SK-N-SH (cell line): ENCODE data around the gene HCN1. TPM values are rescaled to one million over a fixed set of nuclear protein-coding genes. Genes with fewer than 3 reads are reported as not detected.

Experiments
- CTCF ChIA-PET: fragments of 300-600, 350-600 bp; formaldehyde crosslinking; extraction: SDS; loops from one replicate; lab custom pipeline; 2021; lab: Yijun Ruan, JAX
- POLR2A ChIA-PET: fragments of 350-600 bp; sonication (Branson Sonifier 250); formaldehyde crosslinking; extraction: SDS; loops from one replicate; lab custom pipeline; 2020; ENCODE audit warnings: antibody characterized with exemption, inconsistent platforms; lab: Yijun Ruan, JAX
- DNase-seq: peaks from one replicate; pipeline ENCODE4 v3.0.0; 2012
- H2AFZ ChIP-seq: fragments of 200-600 bp; sonication (generic); 2 replicates; pipeline ENCODE4 v1.8.1; 2016; ENCODE audit warnings: antibody characterized with exemption, mild to moderate bottlenecking, low read depth
- H3F3A ChIP-seq: fragments of 200-600 bp; sonication (generic); replicated peaks from 2 replicates; pipeline ENCODE3; 2016; ENCODE audit warnings: antibody characterized with exemption, mild to moderate bottlenecking; ENCODE audit not compliant: insufficient read depth
- H3K27ac ChIP-seq, 2 experiments: fragments of 200-500 bp in 1 of 2; fragments of 200-600 bp in 1 of 2; sonication (Bioruptor generic) in 1 of 2; sonication (generic), shearing (Covaris generic) in 1 of 2; 2 replicates each; pipeline versions ENCODE4 v1.5.1 to v1.6.1; 2014 to 2016; ENCODE audit warnings: low read depth in 2 of 2, inconsistent platforms in 1 of 2, low read length in 1 of 2, mild to moderate bottlenecking in 1 of 2, mixed read lengths in 1 of 2
- H3K27me3 ChIP-seq: fragments of 200-600 bp; sonication (generic), shearing (Covaris generic); 2 replicates; pipeline ENCODE4 v1.6.1; 2016; ENCODE audit warnings: mixed run types; ENCODE audit not compliant: insufficient read depth
- H3K36me3 ChIP-seq, 2 experiments: fragments of 200-500 bp in 1 of 2; fragments of 200-600 bp in 1 of 2; sonication (Bioruptor generic) in 1 of 2; sonication (generic) in 1 of 2; replicated peaks in 1 of 2; 2 replicates each; pipeline versions ENCODE3 to v1.5.1; 2014 to 2016; ENCODE audit warnings: low read length in 1 of 2, mild to moderate bottlenecking in 1 of 2; ENCODE audit not compliant: insufficient read depth in 2 of 2, control insufficient read depth in 1 of 2
- H3K4me1 ChIP-seq, 2 experiments: fragments of 200-500 bp in 1 of 2; fragments of 200-600 bp in 1 of 2; sonication (Bioruptor generic) in 1 of 2; sonication (generic), shearing (Covaris generic) in 1 of 2; 2 replicates each; pipeline versions ENCODE4 v1.5.1 to v1.6.1; 2014 to 2016; ENCODE audit warnings: low read depth in 1 of 2, low read length in 1 of 2, mixed run types in 1 of 2; ENCODE audit not compliant: insufficient read depth in 2 of 2, control insufficient read depth in 1 of 2
- H3K4me2 ChIP-seq: fragments of 200-600 bp; sonication (generic), shearing (Covaris generic); 2 replicates; pipeline ENCODE4 v1.6.1; 2017; ENCODE audit warnings: mixed run types
- H3K4me3 ChIP-seq, 2 experiments: fragments of 200-500 bp in 1 of 2; fragments of 200-600 bp in 1 of 2; sonication (Bioruptor generic) in 1 of 2; sonication (generic), shearing (Covaris generic) in 1 of 2; 2 replicates each; pipeline versions ENCODE4 v1.5.1 to v1.8.1; 2014 to 2016; ENCODE audit warnings: low read depth in 2 of 2, inconsistent platforms in 1 of 2, low read length in 1 of 2, mild to moderate bottlenecking in 1 of 2, mixed read lengths in 1 of 2, moderate library complexity in 1 of 2
- H3K79me2 ChIP-seq: fragments of 200-600 bp; sonication (generic); 2 replicates; pipeline ENCODE4 v1.8.1; 2017; ENCODE audit warnings: mild to moderate bottlenecking; ENCODE audit not compliant: insufficient read depth
- H3K9ac ChIP-seq: fragments of 200-600 bp; sonication (generic); 2 replicates; pipeline ENCODE4 v1.6.1; 2017; ENCODE audit warnings: mixed run types
- H3K9me2 ChIP-seq: fragments of 200-600 bp; sonication (generic); 2 replicates; pipeline ENCODE4 v1.6.1; 2017; ENCODE audit warnings: mixed run types
- H3K9me3 ChIP-seq: fragments of 200-600 bp; sonication (generic); 2 replicates; pipeline ENCODE4 v1.6.1; 2017; ENCODE audit warnings: mixed run types, mild to moderate bottlenecking, moderate library complexity
- H4K20me1 ChIP-seq: fragments of 200-600 bp; sonication (generic); 2 replicates; pipeline ENCODE4 v1.6.1; 2017; ENCODE audit warnings: mild to moderate bottlenecking, mixed run types; ENCODE audit not compliant: insufficient read depth
- CHD2 ChIP-seq: fragments of 150-350 bp; IDR thresholded peaks from 2 replicates; pipeline ENCODE4 v1.6.1; 2018; ENCODE audit warnings: low read length; ENCODE audit not compliant: partially characterized antibody
- EP300 ChIP-seq, 2 experiments: IDR thresholded peaks; 2 replicates each; pipeline versions ENCODE4 v1.4.0 to v1.6.1; 2012; ENCODE audit warnings: borderline replicate concordance in 1 of 2, low read depth in 1 of 2, low read length in 1 of 2
- FOXJ3 ChIP-seq: sonication (generic); formaldehyde crosslinking; IDR thresholded peaks from 2 replicates; pipeline ENCODE4 v1.5.1; 2020; ENCODE audit warnings: mild to moderate bottlenecking, missing genetic modification reagents
- FOXM1 ChIP-seq: IDR thresholded peaks from 2 replicates; pipeline ENCODE4 v1.4.0; 2012; ENCODE audit warnings: low read depth, mild to moderate bottlenecking
- GATA2 ChIP-seq: sonication (generic); formaldehyde crosslinking; IDR thresholded peaks from 2 replicates; pipeline ENCODE4 v1.5.0; 2020; ENCODE audit warnings: mild to moderate bottlenecking, missing genetic modification reagents
- MEF2A ChIP-seq: IDR thresholded peaks from 2 replicates; pipeline ENCODE4 v1.4.0; 2012; ENCODE audit warnings: low read depth, borderline replicate concordance
- NFIC ChIP-seq: IDR thresholded peaks from 2 replicates; pipeline ENCODE4 v1.4.0; 2012; ENCODE audit warnings: borderline replicate concordance
- NRF1 ChIP-seq: IDR thresholded peaks from 2 replicates; pipeline ENCODE4 v1.6.1; 2012; ENCODE audit warnings: low read depth, mild to moderate bottlenecking, low read length
- PBX3 ChIP-seq: IDR thresholded peaks from 2 replicates; pipeline ENCODE4; 2012
- POLR2AphosphoS5 ChIP-seq: IDR thresholded peaks from 2 replicates; pipeline ENCODE4 v1.6.1; 2012; ENCODE audit warnings: low read depth, low read length
- RCOR1 ChIP-seq: fragments of 150-350 bp; IDR thresholded peaks from 2 replicates; pipeline ENCODE4 v1.6.1; 2017; ENCODE audit warnings: antibody characterized with exemption, low read length
- REST ChIP-seq: IDR thresholded peaks from 2 replicates; pipeline ENCODE4 v1.6.1; 2012; ENCODE audit warnings: mild to moderate bottlenecking, low read depth, low read length, moderate library complexity
- RFX5 ChIP-seq: IDR thresholded peaks from 2 replicates; pipeline ENCODE4 v1.6.1; 2012; ENCODE audit warnings: mild to moderate bottlenecking, improper control_type of control experiment, low read length
- SIN3A ChIP-seq: IDR thresholded peaks from 2 replicates; pipeline ENCODE4 v1.6.1; 2012; ENCODE audit warnings: low read depth, mild to moderate bottlenecking, low read length, moderate library complexity, borderline replicate concordance
- SMC3 ChIP-seq: IDR thresholded peaks from 2 replicates; pipeline ENCODE4 v1.6.1; 2012; ENCODE audit warnings: low read depth, low read length, improper control_type of control experiment
- TAF1 ChIP-seq: IDR thresholded peaks from 2 replicates; pipeline ENCODE4 v1.6.1; 2012; ENCODE audit warnings: low read depth, mild to moderate bottlenecking, low read length, moderate library complexity, borderline replicate concordance
- TCF12 ChIP-seq: IDR thresholded peaks from 2 replicates; pipeline ENCODE4 v1.4.0; 2012
- USF1 ChIP-seq: IDR thresholded peaks from 2 replicates; pipeline ENCODE4 v1.4.0; 2012; ENCODE audit warnings: low read depth, borderline replicate concordance
- USF2 ChIP-seq: fragments of 150-350 bp; IDR thresholded peaks from 2 replicates; pipeline ENCODE4 v1.6.1; 2017; ENCODE audit warnings: antibody characterized with exemption, low read length, low read depth, borderline replicate concordance
- YY1 ChIP-seq: IDR thresholded peaks from 2 replicates; pipeline ENCODE4 v1.4.0; 2012; ENCODE audit warnings: low read depth, mild to moderate bottlenecking
- WGBS: methylation state at CpG from one replicate; pipeline ENCODE4 v1.1.6; 2017; ENCODE audit warnings: low lambda C conversion rate; 5-methylcytosine and 5-hydroxymethylcytosine counted together
- polyA plus RNA-seq, 3 experiments: library from polyadenylated mRNA; depleted of rRNA; stranded (reverse); fragments of >200 nt; gene quantifications; 2 replicates each; pipeline ENCODE4 v1.2.3, GENCODE V29; 2012

HCN1 gene
- polyA plus RNA-seq, 1 of the 3 experiments (the other 2 are of a cell fraction), result not detected

- no peak for TF ChIP-seq REST
- no peak for TF ChIP-seq NFIC
- no peak for TF ChIP-seq POLR2AphosphoS5
Measured at GRCh38 chr5:45512521-45512920, 183.7 kb downstream of the HCN1 start (continued).

- Histone ChIP-seq H3K79me2 (no peaks in the 10 kb centered on the region), H4K20me1 (no peaks in the 10 kb centered on the region), H3K27ac (no peak overlapping the region), H3K9me2 (no peaks in the 10 kb centered on the region), H3K27me3 (no peaks in the 10 kb centered on the region), H3K36me3 (no peaks in the 10 kb centered on the region), H2AFZ (no peak overlapping the region), H3K4me2 (no peak overlapping the region), H3K9ac (no peak overlapping the region)
- ChIA-PET POLR2A (no interaction called here), CTCF (no interaction called here)
- no peak for DNase-seq
- WGBS, result 0% methylated on average over 2 of the region's 2 CpGs
- TF ChIP-seq GATA2 (CRISPR knock-in tag) (no peak), TCF12 (no peak), MEF2A (no peak), YY1 (no peak), USF2 (no peak), NRF1 (no peak), RCOR1 (no peak), REST (no peak), CHD2 (no peak), EP300 (IDR thresholded peaks at IDR 0.05; ENCODE audit: borderline replicate concordance in 1 of 2, low read depth in 1 of 2, low read length in 1 of 2) (no peak), RFX5 (no peak), TAF1 (no peak), USF1 (no peak), PBX3 (no peak), FOXM1 (no peak), FOXJ3 (CRISPR knock-in tag) (no peak), NFIC (no peak), SMC3 (no peak), SIN3A (no peak)
- TF ChIP-seq, all 33 proteins: peak for 0
- Histone ChIP-seq H3F3A (no peaks in the 10 kb centered on the region), H3K4me3 (no peak overlapping the region), H3K4me1 (no peaks in the 10 kb centered on the region), H3K9me3 (no peaks in the 10 kb centered on the region; the same call in 1 of the 2 replicates)
Measured at GRCh38 chr5:45509371-45509770, 186.8 kb downstream of the HCN1 start.
